ENCODE measurements around the gene MYL12A. TPM values are rescaled to one million over a fixed set of nuclear protein-coding genes. Genes with fewer than 3 reads are reported as not detected.

The MYL12A gene
- total and polyA plus RNA-seq, 2 of the 4 experiments (the other 2 are of a cell fraction), result 549 to 580 TPM

- no peak overlapping the region for H2AK9ac ChIP-seq (replicated peaks; ENCODE audit: low read depth, low read length, poor library complexity)
- POLR2A ChIA-PET (ENCODE audit: unreplicated experiment), result no interaction called here
- H2AFZ ChIP-seq (replicated peaks; ENCODE audit: low read length, poor library complexity), result no peak overlapping the region
- CTCF ChIA-PET, result no interaction called here
- H3K27me3 ChIP-seq (ENCODE audit: control insufficient read depth, insufficient read depth, low read length), result no peaks in the 10 kb centered on the region; the same call in none of the 2 replicates
- TF ChIP-seq FOS (IDR thresholded peaks at IDR 0.05; ENCODE audit: low read depth, low read length) (no peak), MAFK (IDR thresholded peaks at IDR 0.05; ENCODE audit: low read depth, low read length) (no peak), BHLHE40 (IDR thresholded peaks at IDR 0.05; ENCODE audit: low read depth, low read length) (no peak), POLR2A (IDR thresholded peaks at IDR 0.05; ENCODE audit: low read depth, low read length) (no peak), MAZ (IDR thresholded peaks at IDR 0.05; ENCODE audit: borderline replicate concordance, low read depth, low read length) (no peak), CHD1 (IDR thresholded peaks at IDR 0.05; ENCODE audit: low read depth, low read length) (no peak), RFX5 (IDR thresholded peaks at IDR 0.05; ENCODE audit: low read depth, low read length) (no peak), CEBPB (IDR thresholded peaks at IDR 0.05; ENCODE audit: low read depth, low read length) (no peak), NFE2L2 (IDR thresholded peaks at IDR 0.05; ENCODE audit: low read depth, low read length) (no peak), SMC3 (IDR thresholded peaks at IDR 0.05; ENCODE audit: low read depth, low read length) (no peak), MXI1 (IDR thresholded peaks at IDR 0.05; ENCODE audit: borderline replicate concordance, low read depth, low read length) (no peak), RAD21 (IDR thresholded peaks at IDR 0.05; ENCODE audit: low read length) (no peak)
- TF ChIP-seq, protein P1, sequence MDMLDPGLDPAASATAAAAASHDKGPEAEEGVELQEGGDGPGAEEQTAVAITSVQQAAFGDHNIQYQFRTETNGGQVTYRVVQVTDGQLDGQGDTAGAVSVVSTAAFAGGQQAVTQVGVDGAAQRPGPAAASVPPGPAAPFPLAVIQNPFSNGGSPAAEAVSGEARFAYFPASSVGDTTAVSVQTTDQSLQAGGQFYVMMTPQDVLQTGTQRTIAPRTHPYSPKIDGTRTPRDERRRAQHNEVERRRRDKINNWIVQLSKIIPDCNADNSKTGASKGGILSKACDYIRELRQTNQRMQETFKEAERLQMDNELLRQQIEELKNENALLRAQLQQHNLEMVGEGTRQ (IDR thresholded peaks at IDR 0.05; ENCODE audit: low read depth, low read length), result no peak
- TF ChIP-seq, protein P2, sequence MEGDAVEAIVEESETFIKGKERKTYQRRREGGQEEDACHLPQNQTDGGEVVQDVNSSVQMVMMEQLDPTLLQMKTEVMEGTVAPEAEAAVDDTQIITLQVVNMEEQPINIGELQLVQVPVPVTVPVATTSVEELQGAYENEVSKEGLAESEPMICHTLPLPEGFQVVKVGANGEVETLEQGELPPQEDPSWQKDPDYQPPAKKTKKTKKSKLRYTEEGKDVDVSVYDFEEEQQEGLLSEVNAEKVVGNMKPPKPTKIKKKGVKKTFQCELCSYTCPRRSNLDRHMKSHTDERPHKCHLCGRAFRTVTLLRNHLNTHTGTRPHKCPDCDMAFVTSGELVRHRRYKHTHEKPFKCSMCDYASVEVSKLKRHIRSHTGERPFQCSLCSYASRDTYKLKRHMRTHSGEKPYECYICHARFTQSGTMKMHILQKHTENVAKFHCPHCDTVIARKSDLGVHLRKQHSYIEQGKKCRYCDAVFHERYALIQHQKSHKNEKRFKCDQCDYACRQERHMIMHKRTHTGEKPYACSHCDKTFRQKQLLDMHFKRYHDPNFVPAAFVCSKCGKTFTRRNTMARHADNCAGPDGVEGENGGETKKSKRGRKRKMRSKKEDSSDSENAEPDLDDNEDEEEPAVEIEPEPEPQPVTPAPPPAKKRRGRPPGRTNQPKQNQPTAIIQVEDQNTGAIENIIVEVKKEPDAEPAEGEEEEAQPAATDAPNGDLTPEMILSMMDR (conservative IDR thresholded peaks at IDR 0.05; ENCODE audit: low read depth, low read length), result no peak
- H3K4me2 ChIP-seq (ENCODE audit: low read depth, low read length), result no peak overlapping the region
- H3K36me3 ChIP-seq (ENCODE audit: control insufficient read depth, insufficient read depth, low read length), result no peaks in the 10 kb centered on the region
- no peaks in the 10 kb centered on the region for H3K9me3 ChIP-seq (ENCODE audit: control insufficient read depth, insufficient read depth, low read length)
- in situ Hi-C loops (cut with MboI; ENCODE audit: low sequenced_read_pairs), result no loop called here
- H3K23ac ChIP-seq (ENCODE audit: low read depth, low read length), result no peak overlapping the region
- no peak overlapping the region for H3K9ac ChIP-seq (ENCODE audit: low read depth, low read length)
- no peak overlapping the region for H3K18ac ChIP-seq (ENCODE audit: low read depth, low read length)
- no peaks in the 10 kb centered on the region for H3K4me1 ChIP-seq (ENCODE audit: control insufficient read depth, insufficient read depth, low read length)
- H2BK20ac ChIP-seq (ENCODE audit: low read depth, low read length), result no peak overlapping the region
- no peak overlapping the region for H2BK15ac ChIP-seq (ENCODE audit: low read depth, low read length)
- DNase-seq, result no peak
- H4K20me1 ChIP-seq (ENCODE audit: insufficient read depth, low read length), result no peaks in the 10 kb centered on the region
- no peak overlapping the region for H3K14ac ChIP-seq (replicated peaks; ENCODE audit: low read depth, low read length)
- H4K8ac ChIP-seq (ENCODE audit: low read depth in 2 of 2, low read length in 2 of 2), result no peak overlapping the region
- H3K79me1 ChIP-seq (ENCODE audit: low read depth in 1 of 2, low read length in 2 of 2), result no peaks in the 10 kb centered on the region
- no TSS peak for BruUV-seq (replicated peaks)
- intact Hi-C loops (cut with micrococcal nuclease), result no loop called here
- dilution Hi-C loops (cut with HindIII; ENCODE audit: low sequenced_read_pairs, unreplicated experiment), result no loop called here
- H3K56ac ChIP-seq (ENCODE audit: extremely low read depth, insufficient read depth, low read length), result no peak overlapping the region
- H3K27ac ChIP-seq (ENCODE audit: insufficient read depth, low read length), result no peak overlapping the region
- H3K9me1 ChIP-seq (ENCODE audit: insufficient read depth, low read length), result no peaks in the 10 kb centered on the region
- no peak for ATAC-seq (ENCODE audit: low read depth)
- no peak overlapping the region for H4K91ac ChIP-seq (ENCODE audit: insufficient read depth, low read depth, low read length)
- H3K4ac ChIP-seq (ENCODE audit: low read depth, low read length), result no peak overlapping the region
- no peak overlapping the region for H2BK5ac ChIP-seq (ENCODE audit: low read depth, low read length, poor library complexity, severe bottlenecking)
- H2BK120ac ChIP-seq (ENCODE audit: low read depth, low read length), result no peak overlapping the region
- no CpG with 5 or more reads among the region's 1 CpG for WGBS, 2 experiments (ENCODE audit: extremely low coverage in 2 of 2, insufficient read length in 1 of 2)
- H3K4me3 ChIP-seq (ENCODE audit: insufficient read depth, low read depth, low read length), result no peak overlapping the region
- H4K5ac ChIP-seq (ENCODE audit: low read depth, low read length), result no peak overlapping the region
- no peak overlapping the region for H2AK5ac ChIP-seq (ENCODE audit: low read depth, low read length)
These were observed 14.6 kb upstream of the MYL12A start for GRCh38 chr18:3233004-3233403.

All from IMR-90 (cell line).